Astrocyte (in vitro differentiated cells and primary cell): ENCODE data around the gene OXSR1. TPM values are rescaled to one million over a fixed set of nuclear protein-coding genes. Genes with fewer than 3 reads are reported as not detected.

Experiments
- DNase-seq: peaks from one replicate; pipeline ENCODE4 v3.0.0-alpha.2; 2010; ENCODE audit warnings: low read depth
- FAIRE-seq: peaks from 2 replicates; lab custom pipeline; 2011; peaks lifted over from hg19 to GRCh38; lab: Jason Lieb, UNC
- H2AFZ ChIP-seq: 2 replicates; pipeline ENCODE4 v1.6.0; 2012; ENCODE audit warnings: low read depth, low read length, inconsistent platforms
- H3K27ac ChIP-seq: 2 replicates; pipeline ENCODE4 v1.5.1; 2011; ENCODE audit warnings: low read depth, low read length, inconsistent platforms
- H3K27me3 ChIP-seq: 2 replicates; pipeline ENCODE4 v1.6.0; 2011; ENCODE audit warnings: low read length, inconsistent platforms; ENCODE audit not compliant: insufficient read depth
- H3K36me3 ChIP-seq: 2 replicates; pipeline ENCODE4 v1.5.1; 2011; ENCODE audit warnings: low read length, inconsistent platforms; ENCODE audit not compliant: insufficient read depth
- H3K4me1 ChIP-seq: 2 replicates; pipeline ENCODE4 v1.5.1; 2011; ENCODE audit warnings: low read length, inconsistent platforms; ENCODE audit not compliant: insufficient read depth
- H3K4me2 ChIP-seq: 2 replicates; pipeline ENCODE4 v1.6.0; 2012; ENCODE audit warnings: low read length, inconsistent platforms
- H3K4me3 ChIP-seq: 2 replicates; pipeline ENCODE4 v1.5.1; 2011; ENCODE audit warnings: low read depth, mild to moderate bottlenecking, low read length, inconsistent platforms; ENCODE audit not compliant: insufficient read depth
- H3K79me2 ChIP-seq: 2 replicates; pipeline ENCODE4 v1.6.0; 2012; ENCODE audit warnings: mild to moderate bottlenecking, low read length, inconsistent platforms; ENCODE audit not compliant: insufficient read depth
- H3K9ac ChIP-seq: 2 replicates; pipeline ENCODE4 v1.6.0; 2012; ENCODE audit warnings: mild to moderate bottlenecking, low read length, inconsistent platforms
- H3K9me3 ChIP-seq: 2 replicates; pipeline ENCODE4 v1.5.1; 2012; ENCODE audit warnings: low read depth, mild to moderate bottlenecking, low read length, inconsistent platforms; ENCODE audit not compliant: insufficient read depth
- H4K20me1 ChIP-seq: 2 replicates; pipeline ENCODE4 v1.6.0; 2012; ENCODE audit warnings: low read length, inconsistent platforms; ENCODE audit not compliant: insufficient read depth
- H3K27ac Mint-ChIP-seq: one replicate; pipeline ENCODE4 v1.8.0; 2021; ENCODE audit warnings: mild to moderate bottlenecking, mixed read lengths; ENCODE audit not compliant: unreplicated experiment
- H3K27me3 Mint-ChIP-seq: one replicate; pipeline ENCODE4 v1.8.0; 2021; ENCODE audit warnings: low read depth, mixed read lengths; ENCODE audit not compliant: unreplicated experiment
- H3K36me3 Mint-ChIP-seq: one replicate; pipeline ENCODE4 v1.8.0; 2021; ENCODE audit warnings: low read depth, mixed read lengths; ENCODE audit not compliant: unreplicated experiment
- H3K4me1 Mint-ChIP-seq: one replicate; pipeline ENCODE4 v1.8.0; 2021; ENCODE audit warnings: low read depth, mixed read lengths; ENCODE audit not compliant: unreplicated experiment
- H3K4me3 Mint-ChIP-seq: one replicate; pipeline ENCODE4 v1.8.0; 2021; ENCODE audit warnings: mild to moderate bottlenecking, moderate library complexity, mixed read lengths; ENCODE audit not compliant: unreplicated experiment
- H3K9me3 Mint-ChIP-seq: one replicate; pipeline ENCODE4 v1.8.0; 2021; ENCODE audit warnings: mild to moderate bottlenecking, mixed read lengths; ENCODE audit not compliant: unreplicated experiment
- CTCF ChIP-seq: IDR thresholded peaks from 2 replicates; pipeline ENCODE4 v1.5.1; 2011; ENCODE audit warnings: low read depth, mild to moderate bottlenecking, inconsistent platforms, low read length, moderate library complexity; ENCODE audit not compliant: insufficient read depth
- EZH2 ChIP-seq: IDR thresholded peaks from 2 replicates; pipeline ENCODE4 v1.6.1; 2012; ENCODE audit warnings: mild to moderate bottlenecking, low read length, inconsistent platforms; ENCODE audit not compliant: insufficient read depth
- total RNA-seq: library from RNA; stranded (reverse); gene quantifications from 2 replicates; pipeline ENCODE4 v1.2.1, GENCODE V29; 2021

The OXSR1 gene
- total RNA-seq, 1 donor from 2014 or later: 83.1 TPM

GRCh38 chr3:38122712-38123290 is 42.5 kb upstream of the OXSR1 start:
- Mint-ChIP-seq H3K36me3 (peaks cover 30% of the 10 kb centered on the region), H3K27me3 (no peaks in the 10 kb centered on the region), H3K4me1 (peaks cover under 1% of the 10 kb centered on the region), H3K27ac (no peak overlapping the region), H3K4me3 (no peak overlapping the region), H3K9me3 (no peaks in the 10 kb centered on the region)
- Histone ChIP-seq H3K4me2 (no peak overlapping the region), H3K27ac (no peak overlapping the region), H3K4me3 (no peak overlapping the region), H3K27me3 (no peaks in the 10 kb centered on the region), H3K36me3 (peaks cover 29% of the 10 kb centered on the region), H3K79me2 (no peaks in the 10 kb centered on the region), H3K4me1 (no peaks in the 10 kb centered on the region), H3K9ac (no peak overlapping the region), H4K20me1 (peaks cover 31% of the 10 kb centered on the region), H3K9me3 (no peaks in the 10 kb centered on the region), H2AFZ (no peak overlapping the region)
- FAIRE-seq (no peak), DNase-seq (no peak)
- no peak for TF ChIP-seq CTCF
- TF ChIP-seq EZH2: no peak

- no peaks in the 10 kb centered on the region for H3K27me3 ChIP-seq
- Mint-ChIP-seq H3K4me1 (peaks cover 2% of the 10 kb centered on the region), H3K4me3 (no peak overlapping the region), H3K27ac (no peak overlapping the region), H3K36me3 (peaks cover 31% of the 10 kb centered on the region), H3K9me3 (no peaks in the 10 kb centered on the region), H3K27me3 (no peaks in the 10 kb centered on the region)
- no peak overlapping the region for H3K27ac ChIP-seq
- no peaks in the 10 kb centered on the region for H3K4me1 ChIP-seq
- FAIRE-seq (no peak), DNase-seq (no peak)
- no peaks in the 10 kb centered on the region for H3K79me2 ChIP-seq
- no peak overlapping the region for H3K9ac ChIP-seq
- H3K4me3 ChIP-seq: no peak overlapping the region
- no peak overlapping the region for H3K4me2 ChIP-seq
- peaks cover 30% of the 10 kb centered on the region for H4K20me1 ChIP-seq
- TF ChIP-seq CTCF (no peak), EZH2 (no peak)
- no peak overlapping the region for H2AFZ ChIP-seq
- no peaks in the 10 kb centered on the region for H3K9me3 ChIP-seq
- H3K36me3 ChIP-seq: peaks cover 33% of the 10 kb centered on the region
Measured at GRCh38 chr3:38124324-38125122, 40.8 kb upstream of the OXSR1 start.
